NCI-H345 treated with DMSO at 0.1 percent for 48 hours (cell line): ENCODE measurements around the gene FHIP1A.

Source experiments
- DNase-seq: peaks from one replicate; lab custom pipeline; 2025; ENCODE audit not compliant: unreplicated experiment; lab: John Stamatoyannopoulos, UW

The FHIP1A gene

GRCh38 chr4:151454513-151454912 is 45.5 kb downstream of the FHIP1A start:
- DNase-seq = no peak

DNA sequence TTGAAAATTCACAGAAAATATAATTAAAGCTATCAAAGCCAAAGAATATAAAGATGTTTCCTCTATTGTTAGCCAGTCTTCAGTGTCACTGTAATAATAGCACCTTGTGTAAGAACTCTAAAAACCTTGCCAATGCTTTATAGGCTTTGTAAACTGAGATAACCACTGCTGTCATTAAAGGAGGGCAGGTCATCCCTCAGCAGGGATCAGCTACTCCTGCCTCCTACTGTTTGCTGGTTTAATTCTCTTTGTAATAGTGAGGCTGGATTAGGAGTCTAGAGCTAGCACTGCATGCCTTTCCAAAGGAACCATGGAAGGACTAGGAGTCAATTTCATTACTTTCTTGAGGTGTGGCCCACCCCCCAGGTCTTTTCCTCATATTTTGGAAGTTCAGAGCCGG is 46.2 kb downstream of the FHIP1A start:
- DNase-seq = no peak

GRCh38 chr4:151458148-151458547 is 49.2 kb downstream of the FHIP1A start:
- DNase-seq = no peak
